Common myeloid progenitor, CD34-positive (primary cell): ENCODE results near the gene BOLA1. TPM values are rescaled to one million over a fixed set of nuclear protein-coding genes. Genes with fewer than 3 reads are reported as not detected.
"Not testable (repeated sequence)": the region's sequence is repeated elsewhere in the genome, so short reads cannot be mapped to it uniquely, and the experiment has no call there.

Source experiments
- CTCF ChIA-PET: fragments of 350-600 bp; sonication (Branson Sonifier 250); formaldehyde crosslinking; loops from one replicate; lab custom pipeline; 2021; ENCODE audit warnings: antibody characterized with exemption; lab: Charles Lee
- POLR2A ChIA-PET: fragments of 350-600 bp; sonication (Branson Sonifier 250); formaldehyde crosslinking; loops from one replicate; lab custom pipeline; 2021; ENCODE audit warnings: antibody characterized with exemption; lab: Charles Lee
- DNase-seq, 3 donors: peaks; one replicate each; pipeline versions ENCODE4 v3.0.0 to v3.0.0-alpha.2; 2013
- H3K27ac ChIP-seq, 2 experiments: 1 replicate in 1 of 2; 2 replicates in 1 of 2; pipeline ENCODE4 v1.7.0; 2013; ENCODE audit warnings: inconsistent platforms in 2 of 2, low read length in 2 of 2, mild to moderate bottlenecking in 2 of 2, low read depth in 1 of 2, moderate library complexity in 1 of 2; ENCODE audit not compliant: severe bottlenecking in 2 of 2, insufficient read depth in 1 of 2, poor library complexity in 1 of 2
- H3K27me3 ChIP-seq, 5 experiments: replicated peaks in 2 of 5; 1 replicate in 3 of 5; 2 replicates in 2 of 5; pipeline versions ENCODE4 v1.6.1 to v1.7.0; 2013; ENCODE audit warnings: low read length in 4 of 5, mild to moderate bottlenecking in 2 of 5, moderate library complexity in 2 of 5, inconsistent platforms in 1 of 5; ENCODE audit not compliant: insufficient read depth in 5 of 5, control insufficient read depth in 4 of 5
- H3K36me3 ChIP-seq, 4 experiments: 1 replicate in 2 of 4; 2 replicates in 2 of 4; pipeline versions ENCODE4 v1.6.1 to v1.7.0; 2013; ENCODE audit warnings: low read length in 3 of 4, control low read depth in 1 of 4, mild to moderate bottlenecking in 1 of 4; ENCODE audit not compliant: control insufficient read depth in 4 of 4, insufficient read depth in 4 of 4
- H3K4me1 ChIP-seq, 4 experiments: 1 replicate in 3 of 4; 2 replicates in 1 of 4; pipeline versions ENCODE4 v1.6.1 to v1.7.1; 2013; ENCODE audit warnings: low read length in 3 of 4, mild to moderate bottlenecking in 3 of 4, control low read depth in 1 of 4, inconsistent platforms in 1 of 4, moderate library complexity in 1 of 4; ENCODE audit not compliant: control insufficient read depth in 4 of 4, insufficient read depth in 4 of 4; ENCODE audit errors: control extremely low read depth in 1 of 4
- H3K4me3 ChIP-seq, 7 experiments: 1 replicate in 4 of 7; 2 replicates in 3 of 7; pipeline versions ENCODE4 v1.5.1 to v1.7.0; 2013; ENCODE audit warnings: mild to moderate bottlenecking in 7 of 7, low read length in 6 of 7, moderate library complexity in 6 of 7, inconsistent platforms in 2 of 7, low read depth in 2 of 7, control low read depth in 1 of 7; ENCODE audit not compliant: insufficient read depth in 4 of 7, control insufficient read depth in 1 of 7; ENCODE audit errors: extremely low read depth in 1 of 7
- H3K9me3 ChIP-seq, 5 experiments: 1 replicate in 4 of 5; 2 replicates in 1 of 5; pipeline versions ENCODE4 v1.6.1 to v1.7.1; 2013; ENCODE audit warnings: low read length in 4 of 5, mild to moderate bottlenecking in 2 of 5, inconsistent platforms in 1 of 5, low read depth in 1 of 5, moderate library complexity in 1 of 5; ENCODE audit not compliant: control insufficient read depth in 4 of 5, insufficient read depth in 2 of 5; ENCODE audit errors: control extremely low read depth in 1 of 5
- WGBS: methylation state at CpG from one replicate; pipeline ENCODE4 v1.1.5; 2013; ENCODE audit not compliant: insufficient coverage; 5-methylcytosine and 5-hydroxymethylcytosine counted together
- polyA plus RNA-seq: library from polyadenylated mRNA; unstranded; fragments of 120-200 nt; gene quantifications from one replicate; pipeline ENCODE4 v1.2.1, GENCODE V29; 2013

BOLA1 gene, protein sequence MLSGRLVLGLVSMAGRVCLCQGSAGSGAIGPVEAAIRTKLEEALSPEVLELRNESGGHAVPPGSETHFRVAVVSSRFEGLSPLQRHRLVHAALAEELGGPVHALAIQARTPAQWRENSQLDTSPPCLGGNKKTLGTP
- polyA plus RNA-seq = 12.5 TPM

DNA sequence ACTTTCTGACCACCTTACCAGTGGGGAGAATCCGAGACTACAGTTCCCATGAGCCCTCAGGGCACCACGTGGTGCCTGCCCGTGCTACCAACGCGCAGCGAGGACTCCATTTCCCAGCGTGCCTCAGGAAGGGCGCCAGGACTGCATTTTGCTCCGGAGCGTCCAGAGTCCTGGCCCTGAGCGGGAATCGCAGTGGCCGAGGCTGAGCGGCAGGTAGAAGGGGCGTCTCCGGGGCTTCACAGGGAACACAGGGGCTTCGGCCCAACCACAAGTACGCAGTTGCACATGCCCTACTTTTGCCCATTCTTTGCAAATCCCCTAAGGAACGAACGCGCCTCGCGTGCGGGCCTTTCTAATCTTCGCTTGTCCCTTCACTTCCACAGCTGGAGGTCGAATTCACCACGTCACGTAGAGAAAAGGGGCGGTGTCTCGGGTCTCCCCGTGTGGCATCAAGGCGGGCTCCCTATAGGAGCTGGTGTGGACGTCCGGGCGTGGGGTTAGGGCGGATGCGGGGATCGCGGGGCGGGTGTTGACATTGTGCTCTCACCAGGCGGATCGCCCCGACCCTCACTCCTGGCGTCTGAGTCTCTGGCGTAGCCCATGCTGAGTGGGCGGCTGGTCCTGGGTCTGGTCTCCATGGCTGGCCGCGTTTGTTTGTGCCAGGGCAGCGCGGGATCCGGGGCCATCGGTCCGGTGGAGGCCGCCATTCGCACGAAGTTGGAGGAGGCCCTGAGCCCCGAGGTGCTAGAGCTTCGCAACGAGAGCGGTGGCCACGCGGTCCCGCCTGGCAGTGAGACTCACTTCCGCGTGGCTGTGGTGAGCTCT lies at the start of gene BOLA1:
BOLA1 (plus strand) TSS at position 109 of the 825 bp plus-strand sequence; CDS start at position 601, 492 bp downstream.
- peaks cover 0 to 14% (median 13%) of the 10 kb centered on the region in 4 experiments for H3K4me1 ChIP-seq
- ChIA-PET POLR2A (interaction anchor here (0.8 to 2.5 kb wide), 2 partner anchors 12 to 29 kb away, joined by 3 to 12 read pairs; a partner anchor contains a TSS), CTCF (interaction anchor here (0.8 to 2.1 kb wide), 2 partner anchors 11 to 17 kb away, joined by 3 to 8 read pairs; a partner anchor contains a TSS)
- peak; percentile 87 to 94 (median 91) for DNase-seq
- H3K9me3 ChIP-seq = no peaks in the 10 kb centered on the region
- peak within 1 kb of the TSS; percentile 32 to 86 (median 68) for H3K4me3 ChIP-seq
- no peaks in the 10 kb centered on the region for H3K27me3 ChIP-seq
- H3K36me3 ChIP-seq = peaks cover 0 to 15% (median 5%) of the 10 kb centered on the region in 4 experiments
- WGBS = 12% methylated on average over 59 of the region's 65 CpGs
- H3K27ac ChIP-seq = peak within 1 kb of the TSS in 1 of 2 experiments; percentile 67

DNA sequence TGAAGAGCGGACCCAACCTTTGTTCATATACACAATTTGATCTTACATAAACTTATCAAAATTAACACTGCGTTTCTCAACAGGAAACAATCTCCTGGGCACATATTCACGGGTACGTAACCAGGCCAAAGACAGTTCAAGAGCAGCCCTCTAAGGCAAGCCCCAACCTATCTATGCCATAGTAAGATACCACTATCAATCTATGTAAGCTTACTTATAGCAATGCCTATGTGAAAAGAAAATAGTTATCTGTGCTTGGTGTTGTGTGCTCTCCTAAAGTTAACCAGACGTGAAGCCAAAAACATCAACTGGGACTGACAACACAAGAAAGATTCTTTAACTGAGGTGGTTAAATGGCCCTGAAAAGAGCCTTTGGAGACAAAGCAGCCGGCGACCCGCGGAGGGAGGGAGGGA lies 49.4 kb upstream of the BOLA1 start:
- Histone ChIP-seq H3K27me3 (no peaks in the 10 kb centered on the region), H3K4me3 (peak overlapping the region in 6 of 7 experiments; percentile 63 to 98 (median 83)), H3K27ac (peak overlapping the region; percentile 51 to 86), H3K36me3 (peaks cover 0 to 11% (median 6%) of the 10 kb centered on the region in 4 experiments), H3K4me1 (peaks cover 22 to 47% (median 40%) of the 10 kb centered on the region in 4 experiments), H3K9me3 (no peaks in the 10 kb centered on the region)
- DNase-seq = peak in 1 of 3 donors; percentile 23
- POLR2A ChIA-PET = interaction anchor here (1.4 kb wide), 1 partner anchor 38 kb away, joined by 5 read pairs; a partner anchor contains a TSS
- WGBS = 19% methylated on average over 2 of the region's 9 CpGs
- CTCF ChIA-PET = interaction anchor here (1.0 to 1.2 kb wide), 2 partner anchors 34 to 37 kb away, joined by 3 to 5 read pairs; a partner anchor contains a TSS

DNA sequence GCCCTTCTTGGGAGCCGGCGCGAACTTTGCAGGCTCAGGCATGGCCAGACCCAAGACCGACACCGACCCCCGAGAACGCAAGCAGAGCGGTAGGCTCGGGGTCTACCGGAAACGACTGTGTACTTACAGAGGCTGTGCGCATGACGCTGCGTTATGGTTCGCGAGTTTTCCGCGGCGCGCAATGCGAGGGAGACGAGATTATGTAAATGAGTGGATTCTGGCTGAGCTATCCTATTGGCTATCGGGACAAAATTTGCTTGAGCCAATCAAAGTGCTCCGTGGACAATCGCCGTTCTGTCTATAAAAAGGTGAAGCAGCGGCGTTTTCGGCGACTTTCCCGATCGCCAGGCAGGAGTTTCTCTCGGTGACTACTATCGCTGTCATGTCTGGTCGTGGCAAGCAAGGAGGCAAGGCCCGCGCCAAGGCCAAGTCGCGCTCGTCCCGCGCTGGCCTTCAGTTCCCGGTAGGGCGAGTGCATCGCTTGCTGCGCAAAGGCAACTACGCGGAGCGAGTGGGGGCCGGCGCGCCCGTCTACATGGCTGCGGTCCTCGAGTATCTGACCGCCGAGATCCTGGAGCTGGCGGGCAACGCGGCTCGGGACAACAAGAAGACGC lies 48.5 kb upstream of the BOLA1 start:
- POLR2A ChIA-PET, H3K9me3 ChIP-seq, H3K27me3 ChIP-seq, H3K27ac ChIP-seq, H3K36me3 ChIP-seq, DNase-seq, CTCF ChIA-PET, H3K4me3 ChIP-seq: not testable (repeated sequence)
- no CpG with 5 or more reads among the region's 62 CpGs for WGBS
- peaks cover 14 to 39% (median 32%) of the 10 kb centered on the region in 4 experiments for H3K4me1 ChIP-seq

DNA sequence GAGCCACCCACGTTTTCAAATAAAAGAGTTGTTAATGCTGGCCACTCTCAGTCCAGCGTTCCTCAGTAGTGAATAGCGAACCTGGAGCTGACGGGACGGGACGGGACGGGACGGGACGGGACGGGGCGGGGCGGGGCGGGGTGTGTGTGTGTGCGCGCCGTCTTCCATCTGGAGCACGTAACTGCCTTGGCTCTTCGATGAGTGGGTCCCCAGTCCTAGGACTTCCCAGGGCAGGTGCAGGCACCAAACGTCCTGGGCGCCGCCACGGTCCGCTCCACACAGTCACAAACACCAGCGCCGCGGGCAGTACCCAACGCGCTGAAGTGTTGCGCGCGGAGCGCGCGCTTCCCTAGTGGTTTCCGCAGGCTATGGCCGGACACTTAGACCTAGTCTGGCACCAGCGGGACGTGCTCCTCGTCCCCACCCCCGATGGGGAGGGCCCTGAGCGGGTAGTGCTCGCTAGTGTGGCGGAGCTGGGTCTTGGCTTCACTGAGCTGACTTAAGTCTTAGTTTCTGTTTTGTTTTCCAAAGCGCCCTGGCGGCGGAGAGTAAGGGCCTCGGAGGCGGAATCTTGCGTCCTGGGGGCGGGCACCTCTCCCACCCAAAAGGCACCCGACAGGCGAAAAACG lies 47.7 kb upstream of the BOLA1 start:
- H3K36me3 ChIP-seq, DNase-seq, CTCF ChIA-PET, H3K4me3 ChIP-seq, H3K27ac ChIP-seq, POLR2A ChIA-PET, H3K27me3 ChIP-seq, H3K9me3 ChIP-seq: not testable (repeated sequence)
- WGBS = no CpG with 5 or more reads among the region's 53 CpGs
- peaks cover 11 to 32% (median 28%) of the 10 kb centered on the region in 4 experiments for H3K4me1 ChIP-seq

DNA sequence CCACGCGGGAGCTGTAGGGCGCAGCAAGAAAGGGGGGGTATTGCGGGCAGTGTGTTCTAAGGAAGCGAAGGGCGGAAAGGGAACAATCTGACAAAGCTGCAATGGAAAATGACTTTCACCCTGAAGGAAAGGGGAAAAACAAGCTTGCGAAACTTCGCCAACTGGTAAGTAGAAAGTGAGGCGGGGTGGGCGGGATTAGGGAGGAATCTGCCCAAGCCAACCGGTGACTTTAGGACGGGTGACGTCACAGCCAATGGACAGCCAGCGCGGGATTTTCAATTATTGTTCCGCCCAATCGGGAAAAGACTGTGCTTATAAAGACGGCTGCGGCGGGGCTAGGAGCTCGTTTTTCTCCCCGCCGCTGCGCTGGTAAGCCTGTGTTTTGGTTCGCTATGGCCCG lies 47.1 kb upstream of the BOLA1 start:
- H3K4me3 ChIP-seq, POLR2A ChIA-PET: not testable (repeated sequence)
- peaks cover 11 to 28% (median 25%) of the 10 kb centered on the region in 4 experiments for H3K4me1 ChIP-seq

DNA sequence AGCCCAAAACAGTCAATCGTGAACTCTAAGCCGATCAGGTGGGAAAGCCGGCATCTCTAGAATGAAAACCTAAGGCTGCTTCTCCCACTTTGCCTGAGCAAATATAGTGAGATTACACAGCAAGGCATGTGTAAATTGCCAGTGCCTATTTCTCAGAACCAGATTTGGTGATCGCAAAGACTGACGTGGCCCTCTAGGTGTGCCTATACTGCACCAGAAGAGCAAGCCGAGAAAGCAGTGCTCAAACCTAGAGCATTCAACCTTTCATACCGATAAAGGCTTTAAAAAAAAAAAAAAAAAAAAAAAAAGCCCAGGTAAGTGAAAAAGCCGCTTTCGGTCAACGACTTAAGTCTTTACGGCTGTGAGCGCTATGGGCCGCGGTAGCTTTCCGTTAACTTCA lies 39.1 kb upstream of the BOLA1 start:
- H3K4me1 ChIP-seq, DNase-seq, H3K27ac ChIP-seq, H3K4me3 ChIP-seq, H3K9me3 ChIP-seq, H3K27me3 ChIP-seq, POLR2A ChIA-PET, H3K36me3 ChIP-seq, CTCF ChIA-PET: not testable (repeated sequence)
- no CpG with 5 or more reads among the region's 15 CpGs for WGBS

More for the DNA sequence above, 47.1 kb upstream of the BOLA1 start:
- CTCF ChIA-PET, DNase-seq, H3K9me3 ChIP-seq, H3K27ac ChIP-seq, H3K36me3 ChIP-seq, H3K27me3 ChIP-seq: not testable (repeated sequence)
- no CpG with 5 or more reads among the region's 26 CpGs for WGBS
